ENCODE data around the gene CAMKK2. TPM values are rescaled to one million over a fixed set of nuclear protein-coding genes. Genes with fewer than 3 reads are reported as not detected.
"Not testable (repeated sequence)": the region's sequence is repeated elsewhere in the genome, so short reads cannot be mapped to it uniquely, and the experiment has no call there.

Gene CAMKK2
- total and polyA plus RNA-seq, 8 donors: 36.4 to 47.8 (median 44.4) TPM

- H3K36me3 ChIP-seq: peaks cover 0 to 39% of the 10 kb centered on the region in 2 donors
- ATAC-seq (no peak), DNase-seq (no peak)
- no peaks in the 10 kb centered on the region for H3K9me3 ChIP-seq
- no peak overlapping the region for H3K27ac ChIP-seq
- intact Hi-C loops (cut with DNase I): no loop called here
- H3K4me3 ChIP-seq: no peak overlapping the region
- no peak for TF ChIP-seq CTCF (IDR thresholded peaks at IDR 0.05)
- H3K27me3 ChIP-seq: no peaks in the 10 kb centered on the region
- H3K4me1 ChIP-seq: peaks cover 10 to 58% of the 10 kb centered on the region in 2 donors
Measured at GRCh38 chr12:121283841-121284240, 12.7 kb downstream of the CAMKK2 start.

GRCh38 chr12:121283388-121283787 lies 13.1 kb downstream of the CAMKK2 start:
- peaks cover 10 to 58% of the 10 kb centered on the region in 2 donors for H3K4me1 ChIP-seq
- no peak overlapping the region for H3K4me3 ChIP-seq
- TF ChIP-seq CTCF (IDR thresholded peaks at IDR 0.05): no peak
- H3K9me3 ChIP-seq: no peaks in the 10 kb centered on the region
- H3K27me3 ChIP-seq: no peaks in the 10 kb centered on the region
- peaks cover 0 to 40% of the 10 kb centered on the region in 2 donors for H3K36me3 ChIP-seq
- DNase-seq: no peak
- no peak for ATAC-seq
- intact Hi-C loops (cut with DNase I): no loop called here
- no peak overlapping the region for H3K27ac ChIP-seq

DNA sequence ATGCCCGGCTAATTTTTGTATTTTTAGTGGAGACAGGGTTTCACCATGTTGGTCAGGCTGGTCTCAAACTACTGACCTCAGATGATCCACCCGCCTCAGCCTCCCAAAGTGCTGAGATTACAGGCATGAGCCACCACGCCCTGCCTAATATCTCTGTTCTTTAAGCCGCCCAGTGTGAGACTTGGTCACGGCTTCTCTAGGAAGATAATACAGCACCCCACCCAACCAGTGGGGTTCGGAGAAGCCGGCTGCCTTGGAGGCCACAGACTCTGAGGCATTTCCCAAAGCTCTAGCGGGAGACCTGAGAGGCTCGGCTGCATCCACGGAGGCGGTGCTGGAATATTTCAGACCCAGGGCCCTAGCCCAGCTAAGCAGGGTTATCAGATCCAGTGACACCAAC lies 13.6 kb downstream of the CAMKK2 start:
- ATAC-seq; H3K4me3 ChIP-seq; H3K9me3 ChIP-seq; intact Hi-C loops (cut with DNase I); DNase-seq; H3K27ac ChIP-seq; H3K27me3 ChIP-seq: not testable (repeated sequence)
- Histone ChIP-seq H3K4me1 (peaks cover 10 to 58% of the 10 kb centered on the region in 2 donors), H3K36me3 (peaks cover 0 to 40% of the 10 kb centered on the region in 2 donors)

GRCh38 chr12:121282072-121282742 lies 14.3 kb downstream of the CAMKK2 start:
- Histone ChIP-seq H3K4me1 (peaks cover 10 to 58% of the 10 kb centered on the region in 2 donors), H3K4me3 (no peak overlapping the region), H3K27ac (no peak overlapping the region), H3K27me3 (no peaks in the 10 kb centered on the region), H3K36me3 (peaks cover 0 to 40% of the 10 kb centered on the region in 2 donors), H3K9me3 (no peaks in the 10 kb centered on the region)
- TF ChIP-seq CTCF (IDR thresholded peaks at IDR 0.05): no peak
- ATAC-seq (no peak), DNase-seq (no peak)
- intact Hi-C loops (cut with DNase I): no loop called here

DNA sequence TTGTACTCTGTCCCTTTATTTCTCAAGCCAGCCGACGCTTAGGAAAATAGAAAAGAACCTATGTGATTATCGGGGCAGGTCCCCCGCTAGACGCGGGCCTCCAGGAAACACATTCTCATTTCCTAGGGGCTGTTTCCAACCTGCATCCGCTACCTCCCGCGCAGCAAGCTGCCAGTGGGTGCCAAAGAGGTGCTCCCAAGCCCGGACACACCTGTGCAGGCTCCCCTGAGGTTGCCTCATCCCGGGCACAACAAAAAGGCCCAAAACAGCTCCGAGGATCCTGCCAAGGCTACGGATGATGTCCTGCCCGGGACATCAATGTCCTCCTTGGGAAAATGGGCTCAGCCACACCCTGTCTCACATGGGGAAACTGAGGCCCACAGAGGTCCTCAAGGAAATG lies 15.4 kb downstream of the CAMKK2 start:
- Histone ChIP-seq H3K4me1 (peaks cover 10 to 58% of the 10 kb centered on the region in 2 donors), H3K36me3 (peaks cover 0 to 40% of the 10 kb centered on the region in 2 donors)
- H3K27me3 ChIP-seq; H3K9me3 ChIP-seq; H3K27ac ChIP-seq; intact Hi-C loops (cut with DNase I); H3K4me3 ChIP-seq; ATAC-seq; DNase-seq: not testable (repeated sequence)

DNA sequence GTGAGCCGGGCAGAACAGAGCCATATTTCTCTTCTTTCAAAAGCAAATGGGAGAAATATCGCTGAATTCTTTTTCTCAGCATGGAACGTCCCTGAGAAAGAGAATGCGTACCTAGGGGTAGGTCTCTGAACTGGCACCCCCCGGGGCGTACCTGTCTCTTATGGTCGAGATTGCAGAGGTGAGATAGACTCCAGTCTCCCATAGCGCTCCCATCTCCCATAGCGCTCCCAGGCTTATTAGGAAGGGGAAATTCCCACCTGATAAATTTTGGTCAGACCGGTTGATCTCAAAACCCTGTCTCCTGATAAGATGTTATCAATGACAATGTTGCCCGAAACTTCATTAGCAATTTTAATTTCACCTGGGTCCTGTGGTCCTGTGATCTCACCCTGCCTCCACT lies 16.0 kb downstream of the CAMKK2 start:
- DNase-seq; ATAC-seq; H3K27me3 ChIP-seq; H3K9me3 ChIP-seq; intact Hi-C loops (cut with DNase I); H3K4me3 ChIP-seq; H3K27ac ChIP-seq: not testable (repeated sequence)
- Histone ChIP-seq H3K36me3 (peaks cover 0 to 43% of the 10 kb centered on the region in 2 donors), H3K4me1 (peaks cover 10 to 58% of the 10 kb centered on the region in 2 donors)

DNA sequence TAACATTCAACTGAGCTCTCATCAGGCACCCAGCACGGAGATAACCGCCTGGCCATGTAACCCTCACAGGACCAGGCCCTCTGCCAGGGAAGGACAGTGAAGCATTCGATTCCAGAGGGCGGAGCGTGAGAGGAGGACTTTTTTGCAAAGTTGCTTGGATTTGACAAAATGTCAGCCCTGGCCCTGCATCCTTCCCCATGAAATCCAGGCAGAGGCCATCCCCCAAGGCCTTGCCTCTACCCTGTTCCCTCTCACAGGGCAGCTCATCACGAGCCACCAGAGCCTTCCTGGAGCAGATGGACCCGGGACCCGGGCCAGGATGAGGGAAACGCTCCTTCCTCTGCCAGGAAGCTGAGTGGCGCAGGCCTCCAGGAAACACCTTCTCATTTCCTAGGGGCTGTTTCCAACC lies 17.0 kb downstream of the CAMKK2 start:
- DNase-seq (peak in 1 of 4 donors; percentile 61), ATAC-seq (peak; percentile 9)
- Histone ChIP-seq H3K4me3 (no peak overlapping the region), H3K27me3 (no peaks in the 10 kb centered on the region), H3K36me3 (peaks cover 0 to 44% of the 10 kb centered on the region in 2 donors), H3K27ac (peak overlapping the region; percentile 53 to 91), H3K9me3 (no peaks in the 10 kb centered on the region), H3K4me1 (peaks cover 10 to 52% of the 10 kb centered on the region in 2 donors)
- intact Hi-C loops (cut with DNase I): no loop called here
- TF ChIP-seq CTCF (IDR thresholded peaks at IDR 0.05): no peak

Measured in left lung (tissue), 10 donors.